ENCODE measurements around the gene VSX1.

The VSX1 gene

DNA sequence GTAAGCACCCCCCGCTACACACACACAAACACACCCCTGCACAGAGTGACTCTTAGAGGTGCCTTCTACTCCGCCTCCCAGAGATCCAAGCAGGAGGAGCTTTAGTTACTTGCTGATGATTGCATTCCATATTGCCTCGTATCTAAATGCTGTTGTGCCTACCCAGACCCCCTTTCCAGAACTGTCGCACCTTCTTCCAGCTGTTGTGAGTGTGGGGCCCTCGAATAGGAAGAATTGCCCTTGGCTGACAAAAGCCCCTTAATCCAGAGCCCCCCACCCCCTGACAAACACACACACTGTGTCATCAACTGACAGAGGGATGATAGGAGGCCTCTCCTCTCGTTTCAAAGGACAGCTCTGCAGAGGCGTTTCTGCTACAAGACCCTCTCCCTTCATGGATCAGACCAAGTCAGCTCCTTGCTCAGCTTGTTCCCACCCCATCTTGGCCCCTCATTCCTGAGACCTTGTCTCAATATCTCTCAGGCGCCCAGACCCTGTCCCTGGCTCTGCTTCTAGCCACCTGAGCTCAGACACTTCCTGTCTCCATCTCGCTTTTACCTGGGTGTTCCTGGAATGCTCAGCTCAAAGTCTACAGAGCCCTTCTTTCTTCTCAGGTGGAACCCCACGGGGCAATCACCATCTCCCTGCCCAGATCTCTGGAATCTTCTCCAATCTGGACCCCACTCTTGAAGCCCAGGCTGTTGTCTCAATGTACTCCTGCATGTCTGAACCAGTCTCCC, 4.0 kb upstream of the VSX1 start:
- no peak for DNase-seq

DNA sequence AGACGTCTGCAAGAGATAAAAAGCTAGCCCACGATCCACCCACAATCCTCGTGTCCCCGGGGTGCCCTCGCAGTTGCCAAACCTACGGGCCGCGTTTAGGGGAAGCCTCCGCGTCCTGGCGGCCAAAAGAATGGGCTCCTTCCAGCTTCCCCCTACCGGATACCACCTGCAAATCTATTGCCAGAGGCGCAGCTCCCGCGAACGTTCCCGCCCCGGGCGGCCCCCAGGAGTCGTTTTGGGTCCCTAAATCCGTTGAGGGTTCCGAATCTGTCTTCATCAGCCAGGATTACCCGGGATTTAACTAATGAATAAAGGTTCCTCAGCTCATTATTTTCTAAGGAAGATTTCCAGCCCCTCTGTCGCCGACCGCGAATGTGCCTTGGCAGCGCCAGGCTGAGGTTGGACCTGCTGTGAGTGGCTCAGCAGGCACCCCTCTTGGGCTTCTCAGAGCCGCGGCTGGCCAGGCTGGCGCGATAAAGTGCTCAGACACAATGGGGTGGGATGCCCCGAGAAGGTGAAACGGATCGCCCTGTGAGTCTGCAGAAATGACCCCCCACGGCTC, 2.8 kb upstream of the VSX1 start:
- no peak for DNase-seq

DNA sequence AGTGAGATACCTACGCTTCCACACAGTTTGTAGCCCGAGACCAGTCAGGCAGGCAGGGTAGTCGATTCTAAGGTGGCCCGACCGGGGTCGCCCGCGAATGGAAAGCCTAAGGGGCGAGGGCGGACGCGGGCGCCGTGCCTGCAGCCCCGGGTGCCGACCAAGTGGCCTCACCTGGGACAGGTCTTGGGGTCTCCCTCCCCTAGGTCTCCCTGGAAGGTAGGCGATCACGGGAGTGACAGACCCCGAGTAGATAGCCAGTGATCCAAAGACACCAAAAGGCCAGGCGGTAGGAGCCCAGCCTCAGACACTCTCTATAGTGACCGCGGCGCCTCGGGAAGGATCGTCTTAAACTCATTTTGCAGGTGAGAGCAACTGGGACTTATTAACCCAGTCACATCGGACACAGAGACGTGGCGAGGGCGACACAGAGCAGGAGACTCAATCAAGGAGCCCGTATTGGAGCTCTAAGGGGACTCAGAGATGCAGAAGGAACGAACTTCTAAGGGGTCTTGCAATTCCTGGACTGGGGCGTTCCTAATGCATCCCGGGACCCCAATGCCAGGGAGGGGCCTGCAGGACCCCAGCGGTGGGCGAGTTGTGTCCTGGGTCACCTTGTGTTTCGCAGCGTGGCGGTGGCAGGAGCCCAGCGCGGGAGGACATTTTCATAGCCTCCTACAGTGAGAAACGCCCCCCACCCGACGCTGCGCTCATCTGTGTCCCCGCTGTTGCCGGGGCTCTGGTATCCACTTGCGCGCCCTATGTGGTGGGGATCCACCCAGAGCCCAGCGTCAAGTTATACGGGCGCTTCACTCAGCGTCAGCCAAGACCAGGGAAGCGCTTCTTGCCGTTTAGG, 2.1 kb upstream of the VSX1 start:
- DNase-seq = no peak

GRCh38 chr20:25083141-25083772, 1.3 kb upstream of the VSX1 start:
- DNase-seq = no peak

GRCh38 chr20:25082498-25082873, 545 bp upstream of the VSX1 start:
- DNase-seq = no peak

DNA sequence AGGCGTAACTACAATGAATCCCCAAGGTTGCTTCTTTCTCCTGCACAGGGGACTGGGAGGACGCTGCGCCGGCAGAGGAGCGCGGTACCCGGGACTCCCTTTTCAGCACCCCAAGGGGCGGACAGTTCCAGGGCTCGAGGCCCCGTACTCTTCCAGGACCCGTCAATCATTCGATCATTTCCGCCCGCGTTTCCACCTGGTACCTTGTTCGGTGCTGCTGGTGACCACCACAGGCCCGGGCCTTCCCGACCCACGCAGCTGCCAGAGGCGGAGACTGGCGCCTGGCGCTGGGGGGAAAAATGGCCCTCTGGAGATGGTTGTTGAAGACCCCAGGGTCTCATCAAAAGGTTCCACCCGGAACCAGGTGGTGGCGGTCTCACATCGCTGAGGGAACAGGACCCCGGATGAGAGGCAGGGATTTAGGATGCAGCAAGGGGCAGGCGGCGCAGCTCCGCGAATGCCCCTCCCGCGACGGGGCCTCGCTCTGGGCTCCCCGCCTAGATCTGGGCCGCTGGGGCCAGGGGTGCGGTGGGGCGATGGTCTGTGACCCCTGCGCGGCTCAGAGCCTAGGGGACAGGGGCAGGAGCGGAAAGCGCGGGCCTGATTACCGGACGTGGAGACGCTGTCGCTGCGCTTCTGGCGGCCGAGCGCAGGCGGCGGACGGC, 744 bp downstream of the VSX1 start:
- peak in 1 of 2 experiments; percentile 43 for DNase-seq

DNA sequence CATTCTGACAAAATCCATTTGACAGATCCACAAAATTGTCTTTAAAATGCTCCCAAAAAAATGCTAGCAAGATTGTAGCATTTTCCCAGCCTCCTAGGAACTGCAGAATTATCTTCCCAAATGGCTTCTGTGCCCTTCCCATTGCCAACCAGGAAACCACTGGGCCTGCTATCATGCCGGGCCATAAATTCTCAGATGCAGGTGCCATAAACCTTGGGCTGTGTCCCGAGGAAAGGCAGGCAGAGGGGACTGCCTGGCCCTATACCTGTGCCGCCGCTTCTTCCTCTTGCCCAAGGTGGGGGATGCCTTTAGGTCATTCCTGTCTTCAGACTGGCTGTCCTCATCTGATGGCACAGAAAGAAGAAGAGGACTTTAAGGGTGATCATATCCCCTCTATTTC, 2.8 kb downstream of the VSX1 start:
- DNase-seq = no peak

GRCh38 chr20:25078662-25079061, 3.3 kb downstream of the VSX1 start:
- DNase-seq = no peak

DNA sequence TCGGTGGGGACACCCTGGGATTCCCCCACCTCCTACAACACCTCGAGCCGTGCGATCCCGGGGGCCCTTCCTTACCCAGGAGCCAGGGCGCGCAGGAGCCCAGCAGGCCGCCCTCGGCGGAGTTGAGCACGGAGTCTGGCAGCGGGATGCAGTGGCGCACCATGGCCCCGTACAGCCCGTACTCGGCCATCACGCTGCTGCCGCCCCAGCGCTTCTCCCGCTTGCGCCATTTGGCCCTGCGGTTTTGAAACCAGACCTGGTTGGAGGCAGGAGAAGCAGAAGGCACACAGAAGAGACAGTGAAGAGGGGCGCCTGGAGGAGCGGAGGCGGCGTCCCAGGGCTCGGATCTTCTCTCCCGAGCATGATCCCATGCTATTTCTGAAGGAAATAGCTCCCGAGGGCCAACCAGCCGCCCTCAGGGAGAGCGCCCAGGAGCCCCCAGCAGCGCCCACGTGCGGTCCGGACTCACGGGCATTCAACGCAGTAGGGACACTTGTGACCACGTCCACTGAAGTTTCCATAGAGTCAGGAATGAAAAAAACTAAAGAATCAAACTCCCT, 4.3 kb downstream of the VSX1 start:
- DNase-seq = no peak

- no peak for DNase-seq
Measured at GRCh38 chr20:25076731-25077609, 5.0 kb downstream of the VSX1 start.

DNA sequence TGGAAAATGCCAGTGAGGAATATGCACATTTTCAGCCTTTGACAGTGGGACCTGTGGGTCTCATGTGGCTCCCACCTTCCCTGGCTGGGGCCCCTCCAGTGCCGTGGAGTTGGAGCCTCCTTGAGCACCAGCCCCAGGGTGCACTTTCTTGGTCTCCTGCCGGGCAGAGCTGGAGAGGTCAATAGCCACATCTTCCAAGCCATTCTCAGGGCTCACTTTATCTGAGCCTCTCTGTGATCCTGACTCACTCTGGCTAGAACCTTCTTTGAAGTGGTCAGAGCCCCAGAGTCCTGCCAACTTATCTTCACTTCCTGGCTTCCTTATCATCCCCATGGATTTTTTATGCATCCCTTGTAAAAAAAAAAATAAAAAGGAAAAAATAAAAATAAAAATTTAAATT, 5.7 kb downstream of the VSX1 start:
- DNase-seq = no peak

DNA sequence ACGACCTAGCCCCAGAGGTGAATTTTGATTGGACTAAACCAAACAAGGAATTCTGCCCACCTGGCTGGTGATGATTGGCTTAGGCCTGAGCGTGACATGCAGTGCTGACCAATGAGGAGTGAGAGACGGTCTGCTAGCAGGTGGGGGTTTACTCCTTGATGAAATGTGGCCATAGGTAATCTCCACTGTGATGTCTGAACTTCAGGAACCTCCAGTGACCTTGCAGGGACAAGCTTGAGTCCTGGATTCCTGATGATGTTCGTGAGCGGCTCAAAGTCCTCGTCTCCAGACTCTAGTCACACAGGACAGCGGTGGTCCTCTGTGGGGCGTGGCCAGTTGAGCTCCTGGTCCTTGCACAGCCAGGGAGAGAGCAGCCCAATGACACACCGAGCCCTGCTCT, 8.4 kb downstream of the VSX1 start:
- no peak for DNase-seq

DNA sequence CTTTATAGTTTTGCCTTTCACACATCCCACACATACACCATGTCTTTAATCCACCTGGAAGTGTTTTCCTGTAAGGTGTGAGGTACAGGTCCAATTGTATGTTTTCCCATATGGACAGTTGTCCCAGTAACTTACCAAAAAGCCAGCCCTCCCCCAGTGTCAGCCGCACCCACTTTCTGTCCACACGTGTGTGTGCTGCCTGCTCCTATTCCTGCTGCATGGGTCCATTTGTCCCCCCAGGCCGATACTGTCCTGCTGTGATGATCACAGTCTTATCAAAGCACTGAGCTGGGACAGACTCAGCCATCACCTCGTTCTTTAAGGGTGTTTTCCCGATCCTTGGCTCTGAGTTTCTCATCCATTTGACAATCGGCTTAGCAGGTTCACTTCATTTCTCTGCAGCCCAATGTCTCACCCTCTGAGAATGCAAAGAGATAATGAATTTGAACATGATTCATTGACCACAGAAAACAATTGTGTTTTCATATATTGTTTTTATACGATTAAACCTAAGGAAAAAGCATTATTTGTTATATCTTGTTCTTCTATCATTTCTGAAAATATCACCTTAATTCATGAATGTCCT, 9.6 kb downstream of the VSX1 start:
- no peak for DNase-seq

DNA sequence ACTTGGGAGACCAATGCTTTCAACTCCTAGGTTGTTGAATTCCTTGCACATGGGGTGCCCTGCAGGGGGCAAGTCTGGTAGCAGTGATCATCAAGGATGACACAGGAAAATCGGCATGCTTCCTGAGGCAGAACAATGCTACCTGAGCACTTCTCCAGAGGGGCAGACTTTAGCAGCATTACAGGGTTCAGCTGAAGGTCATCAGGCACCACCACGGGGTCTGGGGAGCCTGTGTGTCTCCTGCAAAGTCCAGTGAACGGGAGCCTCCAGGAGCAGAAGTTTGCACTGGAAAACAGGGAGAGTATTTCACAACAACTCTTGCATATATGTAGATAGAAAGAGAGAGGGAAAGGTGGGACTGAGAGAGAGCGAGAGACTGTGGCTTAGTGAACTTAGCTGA, 10.2 kb downstream of the VSX1 start:
- DNase-seq = no peak

DNA sequence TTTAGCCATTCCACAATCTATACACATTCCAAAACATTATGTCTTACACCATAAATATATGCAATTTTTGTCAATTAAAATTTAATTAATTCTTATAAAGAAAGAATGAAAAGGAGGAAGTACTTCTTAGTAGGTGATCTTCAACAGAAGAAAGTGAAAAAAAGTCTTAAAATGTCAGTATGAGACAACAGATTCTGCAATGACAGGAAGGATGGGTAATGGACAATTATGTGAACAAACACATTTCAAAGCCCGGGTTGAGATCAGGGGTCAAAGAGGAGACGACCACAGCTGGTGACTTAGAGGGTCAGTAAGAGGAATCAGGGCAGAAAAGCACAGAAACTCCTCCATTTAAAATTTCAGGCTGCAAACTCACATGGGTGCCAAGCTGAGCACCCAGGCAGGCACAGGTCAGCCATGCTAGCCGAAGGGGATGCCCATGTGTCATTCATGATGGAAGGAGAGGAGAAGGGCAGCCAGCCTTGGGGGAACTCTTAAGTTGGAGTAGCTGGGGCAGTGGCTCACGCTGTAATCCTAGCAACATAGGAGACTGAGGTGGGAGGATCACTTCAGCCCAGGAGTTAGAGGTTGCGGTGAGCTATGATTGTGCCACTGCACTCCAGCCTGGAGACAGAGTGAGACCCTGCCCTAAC, 11.0 kb downstream of the VSX1 start:
- no peak for DNase-seq

DNA sequence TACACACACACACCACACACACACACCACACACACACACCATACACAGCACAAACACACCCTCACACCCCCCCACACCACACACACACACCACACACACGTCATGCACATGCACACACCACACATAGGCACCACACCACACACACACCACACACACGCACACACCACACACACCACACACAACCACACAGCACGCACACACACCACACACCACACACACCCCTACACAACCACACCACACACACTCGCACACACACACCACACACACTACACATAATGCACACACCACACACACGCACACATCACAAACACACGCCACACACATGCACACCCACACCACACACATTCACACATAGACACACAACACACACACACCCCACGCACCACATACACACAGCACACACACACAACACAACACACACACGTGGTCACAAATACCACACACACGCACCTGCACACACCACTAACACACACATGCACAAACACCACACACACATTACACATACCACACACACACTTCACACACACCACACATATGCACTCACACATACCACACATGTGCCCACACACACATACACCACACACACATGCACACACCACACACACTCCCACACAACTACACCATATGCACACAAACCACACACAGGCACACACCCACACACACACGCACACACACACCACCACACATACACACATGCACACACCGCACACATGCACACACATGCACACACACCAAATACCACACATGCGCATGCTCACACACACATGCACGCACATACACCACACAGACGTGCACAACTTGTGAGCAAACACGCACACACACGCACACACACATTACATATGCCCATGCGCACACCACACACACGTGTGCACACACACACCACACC, 14.6 kb downstream of the VSX1 start:
- no peak for DNase-seq

DNA sequence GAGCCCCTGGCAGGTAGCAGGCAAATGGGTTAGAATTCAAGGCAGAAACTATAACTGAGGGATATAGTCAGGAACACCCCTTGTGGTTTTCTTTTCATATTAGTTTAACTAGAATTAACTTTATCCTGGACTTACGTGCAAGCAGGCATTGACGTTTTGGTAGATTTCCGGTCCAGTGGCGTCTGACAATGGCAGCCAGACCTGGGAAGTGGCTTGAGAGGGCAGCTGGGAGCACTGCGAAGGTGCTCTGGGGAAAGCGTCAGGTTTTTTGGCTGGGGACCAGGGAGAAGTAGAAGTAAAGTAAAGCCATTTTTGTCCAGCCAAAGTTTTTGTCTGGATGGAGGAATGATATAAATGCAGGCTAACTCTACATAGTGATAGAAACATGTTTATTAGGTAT, 15.6 kb downstream of the VSX1 start:
- no peak for DNase-seq

GRCh38 chr20:25065625-25066338, 16.2 kb downstream of the VSX1 start:
- peak; percentile 52 for DNase-seq

- DNase-seq = no peak
Measured at GRCh38 chr20:25065072-25065624, 16.8 kb downstream of the VSX1 start.
